ENCODE results near the gene CTSE.

CTSE gene

GRCh38 chr1:205992218-205992882 is 31.3 kb downstream of the CTSE start:
- H3K27ac ChIP-seq, result no peak overlapping the region

GRCh38 chr1:205991237-205991636 is 32.5 kb downstream of the CTSE start:
- no peak for TF ChIP-seq ZFX (IDR thresholded peaks at IDR 0.05; ENCODE audit: borderline replicate concordance)
- no peak for TF ChIP-seq CTCF (IDR thresholded peaks at IDR 0.05)
- H3K27ac ChIP-seq, result no peak overlapping the region

More at GRCh38 chr1:205992218-205992882, 31.3 kb downstream of the CTSE start:
- TF ChIP-seq ZFX (IDR thresholded peaks at IDR 0.05; ENCODE audit: borderline replicate concordance) (no peak), CTCF (IDR thresholded peaks at IDR 0.05) (no peak)

GRCh38 chr1:205990226-205990625 is 33.5 kb downstream of the CTSE start:
- no peak overlapping the region for H3K27ac ChIP-seq
- TF ChIP-seq ZFX (IDR thresholded peaks at IDR 0.05; ENCODE audit: borderline replicate concordance) (no peak), CTCF (IDR thresholded peaks at IDR 0.05) (no peak)

- no peak overlapping the region for H3K27ac ChIP-seq
- TF ChIP-seq ZFX (IDR thresholded peaks at IDR 0.05; ENCODE audit: borderline replicate concordance) (no peak), CTCF (IDR thresholded peaks at IDR 0.05) (no peak)
Observed at GRCh38 chr1:205989786-205990185, 33.9 kb downstream of the CTSE start.

- TF ChIP-seq ZFX (IDR thresholded peaks at IDR 0.05; ENCODE audit: borderline replicate concordance), result no peak
- TF ChIP-seq CTCF (IDR thresholded peaks at IDR 0.05), result no peak
- H3K27ac ChIP-seq, result no peak overlapping the region
Observed at GRCh38 chr1:205988585-205988995, 35.1 kb downstream of the CTSE start.

- TF ChIP-seq ZFX (IDR thresholded peaks at IDR 0.05; ENCODE audit: borderline replicate concordance) (no peak), CTCF (IDR thresholded peaks at IDR 0.05) (no peak)
Observed at GRCh38 chr1:205986861-205987260, 36.8 kb downstream of the CTSE start.

GRCh38 chr1:205986292-205986691 is 37.4 kb downstream of the CTSE start:
- TF ChIP-seq ZFX (IDR thresholded peaks at IDR 0.05; ENCODE audit: borderline replicate concordance) (no peak), CTCF (IDR thresholded peaks at IDR 0.05) (peak; percentile 16; the same call in 1 of the 2 replicates)
- H3K27ac ChIP-seq, result no peak overlapping the region

More at GRCh38 chr1:205986861-205987260, 36.8 kb downstream of the CTSE start:
- H3K27ac ChIP-seq, result no peak overlapping the region

All from 22Rv1 (cell line).